GM18505 (cell line): ENCODE results near the gene PHRF1.

Source experiments
- ATAC-seq: cut with Tn5 transposase; IDR thresholded peaks from one replicate; pipeline ENCODE4 v1.9.1; 2021; ENCODE audit not compliant: unreplicated experiment
- POLR2A ChIP-seq: IDR thresholded peaks from 4 replicates; pipeline ENCODE4 v1.6.1; 2011; ENCODE audit warnings: borderline replicate concordance; ENCODE audit not compliant: insufficient read depth, insufficient read length; ENCODE audit errors: extremely low read depth

PHRF1 gene

GRCh38 chr11:598005-598680 lies 21.9 kb downstream of the PHRF1 start:
- TF ChIP-seq POLR2A: no peak
- no peak for ATAC-seq

- ATAC-seq: no peak
- no peak for TF ChIP-seq POLR2A
Observed at GRCh38 chr11:601573-602245, 25.4 kb downstream of the PHRF1 start.

GRCh38 chr11:603154-603553 lies 26.9 kb downstream of the PHRF1 start:
- ATAC-seq: no peak

GRCh38 chr11:605286-606129 lies 29.2 kb downstream of the PHRF1 start:
- no peak for ATAC-seq
- TF ChIP-seq POLR2A: no peak

More at GRCh38 chr11:603154-603553, 26.9 kb downstream of the PHRF1 start:
- no peak for TF ChIP-seq POLR2A

DNA sequence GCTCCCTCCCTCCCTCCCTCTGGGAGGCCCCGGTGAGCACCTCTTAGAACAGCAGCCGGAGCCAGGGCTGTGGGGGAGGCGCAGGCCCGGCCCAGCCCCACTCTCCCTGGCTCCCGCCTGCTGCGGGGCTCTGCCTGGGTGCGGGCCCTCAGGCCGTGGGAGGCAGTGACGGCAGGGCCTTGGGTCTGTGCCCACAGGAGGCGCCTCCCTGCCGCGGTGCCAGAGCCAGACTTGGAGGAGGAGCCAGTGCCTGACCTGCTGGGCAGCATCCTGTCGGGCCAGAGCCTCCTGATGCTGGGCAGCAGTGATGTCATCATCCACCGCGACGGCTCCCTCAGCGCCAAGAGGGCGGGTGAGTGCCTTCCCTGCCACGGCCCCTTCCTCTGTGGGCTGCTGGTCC lies 30.0 kb downstream of the PHRF1 start:
- ATAC-seq: no peak
- no peak for TF ChIP-seq POLR2A

DNA sequence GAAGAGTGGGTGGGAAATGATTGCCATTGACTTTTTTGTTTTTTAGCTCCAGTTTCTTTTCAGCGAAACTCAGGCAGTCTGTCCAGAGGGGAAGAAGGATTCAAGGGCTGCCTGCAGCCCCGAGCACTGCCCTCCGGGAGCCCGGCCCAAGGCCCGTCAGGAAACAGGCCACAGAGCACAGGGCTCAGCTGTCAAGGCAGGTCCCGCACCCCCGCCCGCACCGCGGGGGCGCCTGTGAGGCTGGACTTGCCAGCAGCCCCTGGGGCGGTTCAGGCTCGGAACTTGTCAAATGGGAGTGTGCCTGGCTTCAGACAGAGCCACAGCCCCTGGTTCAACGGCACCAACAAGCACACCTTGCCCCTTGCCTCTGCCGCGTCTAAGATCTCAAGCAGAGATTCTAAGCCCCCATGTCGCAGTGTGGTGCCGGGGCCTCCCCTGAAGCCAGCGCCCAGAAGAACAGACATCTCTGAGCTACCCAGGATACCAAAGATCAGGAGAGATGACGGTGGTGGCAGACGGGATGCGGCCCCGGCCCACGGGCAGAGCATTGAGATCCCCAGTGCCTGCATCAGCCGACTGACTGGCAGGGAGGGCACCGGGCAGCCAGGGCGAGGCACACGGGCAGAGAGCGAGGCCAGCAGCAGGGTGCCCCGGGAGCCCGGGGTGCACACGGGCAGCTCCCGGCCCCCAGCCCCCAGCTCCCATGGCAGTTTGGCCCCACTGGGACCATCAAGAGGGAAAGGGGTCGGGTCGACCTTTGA lies 30.9 kb downstream of the PHRF1 start:
- no peak for TF ChIP-seq POLR2A
- no peak for ATAC-seq

DNA sequence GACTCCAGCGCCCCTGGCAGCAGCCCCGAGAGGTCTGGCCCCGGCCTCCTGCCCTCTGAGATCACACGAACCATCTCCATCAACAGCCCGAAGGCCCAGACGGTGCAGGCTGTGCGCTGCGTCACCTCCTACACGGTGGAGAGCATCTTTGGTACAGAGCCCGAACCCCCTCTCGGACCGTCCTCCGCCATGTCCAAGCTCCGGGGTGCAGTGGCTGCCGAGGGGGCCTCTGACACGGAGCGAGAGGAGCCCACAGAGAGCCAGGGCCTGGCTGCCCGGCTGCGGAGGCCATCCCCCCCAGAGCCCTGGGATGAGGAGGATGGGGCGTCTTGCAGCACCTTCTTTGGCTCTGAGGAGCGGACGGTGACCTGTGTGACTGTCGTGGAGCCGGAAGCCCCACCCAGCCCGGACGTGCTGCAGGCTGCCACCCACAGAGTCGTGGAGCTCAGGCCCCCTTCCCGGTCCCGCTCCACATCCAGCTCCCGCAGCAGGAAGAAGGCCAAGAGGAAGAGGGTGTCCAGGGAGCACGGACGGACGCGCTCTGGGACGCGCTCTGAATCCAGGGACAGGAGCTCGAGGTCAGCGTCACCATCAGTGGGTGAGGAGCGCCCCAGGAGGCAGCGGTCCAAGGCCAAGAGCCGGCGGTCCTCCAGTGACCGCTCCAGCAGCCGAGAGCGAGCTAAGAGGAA lies 31.8 kb downstream of the PHRF1 start:
- no peak for ATAC-seq
- TF ChIP-seq POLR2A: no peak

- no peak for ATAC-seq
- no peak for TF ChIP-seq POLR2A
Observed at GRCh38 chr11:608791-609251, 32.6 kb downstream of the PHRF1 start.

DNA sequence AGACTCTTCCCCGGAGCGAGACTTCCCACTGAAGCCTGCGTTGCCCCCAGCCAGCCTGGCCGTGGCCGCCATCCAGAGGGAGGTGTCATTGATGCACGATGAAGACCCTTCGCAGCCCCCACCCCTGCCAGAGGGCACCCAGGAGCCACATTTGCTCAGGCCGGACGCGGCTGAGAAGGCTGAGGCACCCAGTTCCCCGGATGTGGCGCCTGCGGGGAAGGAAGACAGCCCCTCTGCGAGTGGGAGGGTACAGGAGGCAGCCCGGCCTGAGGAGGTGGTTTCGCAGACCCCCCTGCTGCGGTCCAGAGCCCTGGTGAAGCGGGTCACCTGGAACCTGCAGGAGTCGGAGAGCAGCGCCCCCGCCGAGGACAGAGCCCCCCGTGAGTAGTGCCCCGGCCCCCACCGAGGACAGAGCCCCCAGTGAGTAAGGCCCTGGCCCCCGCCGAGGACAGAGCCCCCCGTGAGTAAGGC lies 33.1 kb downstream of the PHRF1 start:
- no peak for ATAC-seq
- no peak for TF ChIP-seq POLR2A

- TF ChIP-seq POLR2A: no peak
- ATAC-seq: no peak
Observed at GRCh38 chr11:610146-610801, 34.0 kb downstream of the PHRF1 start.

DNA sequence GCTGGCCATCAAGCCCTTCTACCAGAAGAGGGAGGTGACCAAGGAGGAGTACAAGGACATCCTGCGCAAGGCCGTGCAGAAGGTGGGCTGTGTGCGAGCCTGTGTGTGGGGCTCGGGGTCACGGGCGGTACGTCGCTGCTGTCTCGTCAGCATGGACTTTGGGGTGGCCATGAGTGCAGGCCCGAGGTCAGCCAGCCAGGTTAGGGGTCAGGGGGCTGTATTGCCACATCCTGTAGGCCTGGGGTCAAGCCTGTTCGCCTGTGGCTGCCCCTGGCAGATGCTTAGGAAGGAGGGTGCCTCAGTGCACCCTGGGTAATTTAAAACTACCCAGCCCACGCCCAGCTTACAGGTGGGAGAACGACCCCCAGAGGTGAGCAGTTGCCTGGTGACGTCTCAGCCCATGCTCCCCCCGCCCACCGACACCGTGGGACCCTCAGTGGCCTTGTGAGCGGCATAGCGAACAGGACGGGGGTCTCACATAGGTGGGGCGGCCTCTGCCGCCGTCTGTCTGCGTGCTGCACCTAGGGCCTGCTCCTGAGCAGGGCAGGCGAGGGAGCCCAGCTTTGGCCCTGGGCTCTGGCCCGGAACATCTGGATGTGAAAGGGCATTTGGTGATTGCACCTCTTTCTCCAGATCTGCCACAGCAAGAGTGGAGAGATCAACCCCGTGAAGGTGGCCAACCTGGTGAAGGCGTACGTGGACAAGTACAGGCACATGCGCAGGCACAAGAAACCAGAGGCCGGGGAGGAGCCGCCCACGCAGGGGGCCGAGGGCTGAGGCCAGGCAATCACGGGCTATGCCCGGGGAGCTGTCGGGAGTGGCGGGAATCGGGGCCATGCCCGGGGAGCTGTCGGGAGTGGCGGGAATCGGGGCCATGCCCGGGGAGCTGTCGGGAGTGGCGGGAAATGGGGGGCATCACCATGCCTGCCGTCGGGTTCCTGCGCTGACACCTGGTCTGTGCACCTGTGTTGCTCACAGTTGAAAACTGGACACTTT lies 35.0 kb downstream of the PHRF1 start:
- TF ChIP-seq POLR2A: peak; percentile 60
- no peak for ATAC-seq
